Mammary epithelial cell (primary cell): Measurements from ENCODE around the gene CTNNBL1.

Experiments
- EZH2 ChIP-seq: IDR thresholded peaks from 2 replicates; pipeline ENCODE4 v1.6.1; 2012; ENCODE audit warnings: low read length, inconsistent platforms, borderline replicate concordance
- TF ChIP-seq, protein P1 (sequence below), 2 donors: IDR thresholded peaks in 1 of 2; conservative IDR thresholded peaks in 1 of 2; 2 replicates each; pipeline ENCODE4 v1.5.1; 2011 to 2012; ENCODE audit warnings: inconsistent platforms in 2 of 2, low read length in 2 of 2, mild to moderate bottlenecking in 2 of 2, control low read depth in 1 of 2, low read depth in 1 of 2; ENCODE audit not compliant: insufficient read depth in 1 of 2; ENCODE audit errors: extremely low read depth in 1 of 2

DNA sequence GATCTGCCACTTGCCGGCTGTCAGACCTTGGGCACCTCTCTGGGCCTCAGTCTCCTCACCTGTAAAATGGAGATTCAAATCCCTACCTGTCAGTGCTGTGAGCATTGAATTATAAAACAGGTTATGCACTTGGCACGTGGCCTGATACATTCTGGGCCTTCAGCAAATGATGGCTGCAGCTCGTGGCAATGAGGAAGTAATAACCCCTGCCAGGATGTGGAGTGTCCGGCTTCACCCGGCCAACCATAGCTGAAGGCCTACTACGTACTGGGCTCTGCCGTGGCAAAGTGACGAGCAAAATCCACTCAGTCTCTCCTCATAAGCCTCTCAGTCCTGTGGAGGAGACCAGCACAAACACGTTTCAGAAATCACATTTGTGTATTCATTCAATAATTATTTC, 198.2 kb downstream of the CTNNBL1 start:
- TF ChIP-seq, protein P1, sequence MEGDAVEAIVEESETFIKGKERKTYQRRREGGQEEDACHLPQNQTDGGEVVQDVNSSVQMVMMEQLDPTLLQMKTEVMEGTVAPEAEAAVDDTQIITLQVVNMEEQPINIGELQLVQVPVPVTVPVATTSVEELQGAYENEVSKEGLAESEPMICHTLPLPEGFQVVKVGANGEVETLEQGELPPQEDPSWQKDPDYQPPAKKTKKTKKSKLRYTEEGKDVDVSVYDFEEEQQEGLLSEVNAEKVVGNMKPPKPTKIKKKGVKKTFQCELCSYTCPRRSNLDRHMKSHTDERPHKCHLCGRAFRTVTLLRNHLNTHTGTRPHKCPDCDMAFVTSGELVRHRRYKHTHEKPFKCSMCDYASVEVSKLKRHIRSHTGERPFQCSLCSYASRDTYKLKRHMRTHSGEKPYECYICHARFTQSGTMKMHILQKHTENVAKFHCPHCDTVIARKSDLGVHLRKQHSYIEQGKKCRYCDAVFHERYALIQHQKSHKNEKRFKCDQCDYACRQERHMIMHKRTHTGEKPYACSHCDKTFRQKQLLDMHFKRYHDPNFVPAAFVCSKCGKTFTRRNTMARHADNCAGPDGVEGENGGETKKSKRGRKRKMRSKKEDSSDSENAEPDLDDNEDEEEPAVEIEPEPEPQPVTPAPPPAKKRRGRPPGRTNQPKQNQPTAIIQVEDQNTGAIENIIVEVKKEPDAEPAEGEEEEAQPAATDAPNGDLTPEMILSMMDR (conservative IDR thresholded peaks at IDR 0.05 in 1 of 2, IDR thresholded peaks at IDR 0.05 in 1 of 2; ENCODE audit: extremely low read depth in 1 of 2, insufficient read depth in 1 of 2, low read depth in 1 of 2, low read length in 2 of 2): no peak
- no peak for TF ChIP-seq EZH2
